GM21619 (cell line): ENCODE results near the gene EFHD1.
"Not testable (repeated sequence)": the region's sequence is repeated elsewhere in the genome, so short reads cannot be mapped to it uniquely, and the experiment has no call there.

Source experiments
- ATAC-seq: cut with Tn5 transposase; IDR thresholded peaks from one replicate; pipeline ENCODE4 v1.9.1; 2021; ENCODE audit not compliant: unreplicated experiment

Gene EFHD1

DNA sequence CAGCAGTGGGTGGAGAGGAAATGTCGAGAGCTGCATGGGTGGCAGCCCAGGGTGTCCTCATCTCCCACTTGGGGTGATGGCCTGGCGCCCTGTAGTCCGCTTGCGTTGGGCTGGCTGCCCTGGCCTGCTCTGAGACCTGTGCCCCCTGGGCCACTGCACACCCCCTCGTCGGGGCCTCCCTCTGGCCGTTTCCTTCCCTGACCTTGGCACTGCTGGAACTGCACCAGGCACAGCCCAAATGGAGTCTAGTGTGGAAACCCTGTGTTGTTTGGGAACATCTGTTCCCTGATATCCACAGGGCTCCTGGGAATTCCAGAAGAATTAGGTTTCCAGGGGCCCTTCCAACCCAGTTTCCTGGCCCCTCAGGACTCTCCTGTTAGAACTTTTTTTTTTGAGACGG is 13.9 kb downstream of the EFHD1 start:
- ATAC-seq = no peak

DNA sequence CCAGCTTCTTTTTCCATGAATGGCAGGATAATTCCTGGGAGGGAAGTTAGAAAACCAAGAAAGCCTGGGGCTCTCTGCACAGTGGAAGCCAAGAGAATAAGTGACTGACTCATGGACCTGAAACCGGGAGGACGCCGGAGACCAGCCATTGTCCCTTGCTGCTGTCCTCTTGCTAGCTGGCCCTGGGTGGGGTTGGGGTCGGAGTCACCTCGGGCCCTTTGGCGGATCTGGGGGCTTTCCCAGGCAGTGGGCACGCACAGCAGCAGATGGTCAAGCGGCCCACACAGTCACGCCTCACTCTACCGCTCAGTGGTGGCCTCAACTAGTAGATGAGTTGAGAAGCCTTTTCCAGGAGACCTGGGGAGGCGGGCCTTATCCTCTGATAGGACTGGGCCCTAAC is 15.6 kb downstream of the EFHD1 start:
- no peak for ATAC-seq

DNA sequence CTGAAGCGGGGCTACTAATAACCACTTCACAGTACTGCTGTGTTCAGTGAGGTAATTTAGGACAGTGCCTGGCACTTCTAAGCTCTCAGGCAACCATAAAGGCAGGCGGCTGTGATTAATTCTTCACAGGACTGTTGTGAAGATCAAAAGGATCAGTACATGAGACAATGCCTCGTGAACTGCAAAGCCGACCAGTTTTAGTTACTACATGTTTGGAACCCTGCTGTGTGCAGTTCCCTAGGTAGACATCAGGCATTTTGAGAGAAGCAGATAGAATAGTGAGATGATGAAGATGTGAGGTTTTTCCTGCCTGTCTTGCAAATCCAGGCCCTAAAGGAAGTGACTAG is 19.1 kb downstream of the EFHD1 start:
- ATAC-seq = no peak

DNA sequence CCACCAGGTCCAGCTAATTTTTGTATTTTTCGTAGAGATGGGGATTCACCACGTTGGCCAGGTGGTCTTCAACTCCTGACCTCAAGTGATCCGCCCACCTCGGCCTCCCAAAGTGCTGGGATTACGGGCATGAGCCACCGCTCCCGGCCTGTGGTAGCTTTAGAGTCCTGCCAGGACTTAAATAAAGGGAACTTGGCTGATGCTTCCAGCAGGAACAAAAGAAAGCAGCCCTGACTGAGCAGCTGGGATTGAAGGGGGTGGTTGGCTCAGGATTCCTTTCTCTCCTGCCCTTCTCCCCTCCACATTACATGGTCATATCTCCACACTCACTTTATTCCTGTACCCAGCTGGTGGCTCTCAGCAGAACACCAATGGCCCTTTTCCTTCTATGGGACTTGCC is 20.0 kb downstream of the EFHD1 start:
- ATAC-seq = no peak

DNA sequence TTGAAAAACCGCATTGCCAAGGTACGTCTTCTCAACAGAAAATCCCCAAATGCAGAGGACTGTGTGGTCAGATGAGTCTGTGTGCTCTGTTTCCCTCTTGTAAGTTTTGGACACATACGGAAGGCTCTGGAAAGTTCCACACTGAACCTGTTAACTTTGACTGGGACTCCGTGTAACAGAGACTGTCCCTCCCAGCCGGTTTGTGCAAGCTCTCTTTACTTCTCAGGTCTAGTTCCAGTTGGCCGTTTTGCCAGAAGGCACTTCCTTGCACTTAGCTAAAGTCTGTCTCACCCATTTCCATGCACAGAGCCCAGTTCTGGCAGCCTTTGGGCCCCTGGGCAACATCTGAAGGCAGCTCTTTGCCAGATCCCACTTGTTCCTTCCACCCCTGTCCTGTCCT is 22.0 kb downstream of the EFHD1 start:
- no peak for ATAC-seq

DNA sequence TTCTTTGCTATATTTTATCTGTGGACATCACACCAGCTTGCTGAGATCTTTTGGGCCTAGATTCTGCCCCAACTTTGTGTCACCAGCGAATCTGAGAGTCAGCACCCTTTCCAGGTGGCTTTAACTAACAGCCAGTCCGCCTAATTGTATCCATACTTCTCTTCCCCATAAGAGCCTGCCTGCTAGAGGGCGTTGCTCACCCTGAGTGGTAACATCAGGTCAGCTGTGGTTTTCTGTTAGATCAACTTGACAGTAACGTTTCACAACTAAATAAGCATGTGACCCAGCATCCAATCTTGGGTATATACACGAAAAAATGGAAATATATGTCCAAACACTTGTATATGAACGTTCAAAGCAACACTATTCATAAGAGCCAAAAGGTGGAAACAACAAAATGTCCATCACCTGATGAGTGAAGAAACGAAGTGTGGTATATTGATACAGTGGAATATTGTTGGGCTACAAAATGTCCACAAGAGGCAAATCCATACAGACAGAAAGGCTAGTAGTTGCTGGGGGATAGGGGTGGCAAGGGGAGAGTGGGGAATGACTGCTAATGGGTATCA is 24.9 kb downstream of the EFHD1 start:
- ATAC-seq = no peak

DNA sequence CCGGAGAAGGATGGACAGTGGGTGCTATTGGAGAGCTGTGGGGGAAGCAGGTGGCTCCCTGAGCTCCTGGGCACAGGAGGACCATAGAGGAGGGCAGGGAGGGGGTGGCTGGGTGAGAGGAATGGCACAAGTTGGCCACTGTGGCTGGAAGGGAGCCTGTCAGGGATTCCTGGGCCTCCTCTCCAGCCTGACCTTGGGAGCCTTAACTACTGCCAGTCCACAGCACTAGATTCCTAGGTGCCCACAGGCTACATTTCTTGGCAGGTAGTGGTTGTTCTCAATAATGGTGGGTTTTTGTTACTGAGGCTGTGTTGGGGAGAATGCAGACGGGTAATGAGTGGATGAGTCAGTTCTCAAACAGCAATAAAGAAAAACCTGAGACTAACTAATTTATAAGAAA is 26.0 kb downstream of the EFHD1 start:
- ATAC-seq = no peak

DNA sequence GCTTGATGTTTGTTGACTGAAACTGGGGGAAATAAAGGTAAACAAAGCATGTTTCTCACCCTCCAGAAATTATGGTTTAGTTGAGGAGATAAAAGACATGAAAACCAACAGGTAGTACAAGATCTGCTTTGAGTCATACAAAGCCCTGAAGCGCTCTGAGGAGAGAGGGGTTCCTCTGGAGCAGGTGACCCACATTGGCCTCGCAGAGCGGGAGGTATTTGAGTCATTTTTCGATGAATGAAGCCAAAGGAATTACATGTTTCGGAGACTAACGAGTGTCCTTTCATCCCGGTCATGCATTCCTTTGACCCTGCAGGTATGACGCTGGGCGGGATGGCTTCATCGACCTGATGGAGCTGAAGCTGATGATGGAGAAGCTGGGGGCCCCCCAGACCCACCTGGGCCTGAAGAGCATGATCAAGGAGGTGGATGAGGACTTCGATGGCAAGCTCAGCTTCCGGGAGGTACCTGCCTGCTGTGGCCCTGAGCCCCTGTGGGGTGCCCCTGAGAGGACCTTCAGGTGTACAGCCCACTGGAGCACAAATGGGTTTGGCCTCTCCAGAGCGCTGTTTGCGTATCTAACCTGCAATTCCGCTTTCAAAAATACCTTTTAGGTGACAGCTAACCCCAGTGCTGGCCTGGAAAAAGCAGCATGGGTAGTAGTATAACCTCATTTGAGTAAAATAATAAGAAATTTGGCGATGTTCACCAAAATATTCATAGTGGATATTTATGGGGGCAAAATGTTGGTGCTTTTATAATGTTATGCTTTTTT is 29.3 kb downstream of the EFHD1 start:
- no peak for ATAC-seq

DNA sequence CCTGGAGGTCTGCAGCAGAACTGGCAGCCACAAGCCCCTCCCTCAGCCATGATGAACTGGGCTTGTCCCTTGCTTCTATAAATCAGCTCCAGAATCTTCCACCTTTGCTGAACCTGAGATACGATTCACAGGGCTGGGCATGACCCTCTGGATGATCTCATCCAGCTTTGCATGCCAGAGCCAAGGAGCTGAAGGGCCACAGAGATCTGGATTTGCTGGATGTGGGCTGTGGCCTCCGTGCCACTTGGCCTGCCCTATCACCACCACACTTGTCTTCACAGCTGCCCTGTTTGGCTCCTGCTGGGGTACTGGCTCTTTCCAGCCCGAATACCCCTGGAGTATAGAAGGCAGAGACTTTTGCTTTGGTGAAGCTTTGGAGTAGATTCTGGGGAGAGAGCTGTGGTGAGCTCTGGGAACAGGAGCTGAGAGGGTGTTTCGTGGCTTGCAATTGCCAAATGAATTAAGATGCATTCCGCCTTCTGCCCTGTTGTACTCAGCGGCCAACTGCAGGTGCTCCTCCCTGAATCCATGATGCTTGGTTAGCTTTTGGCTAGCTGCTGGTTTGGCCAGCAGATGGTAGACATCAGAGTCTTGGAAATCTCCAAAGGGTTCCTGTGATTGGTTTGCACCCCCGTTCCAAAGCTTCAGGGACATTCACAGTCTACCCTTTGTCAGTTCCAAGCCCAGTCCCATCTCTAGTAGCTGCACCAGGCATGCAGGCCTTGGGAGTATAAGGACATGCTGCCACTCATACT is 32.8 kb downstream of the EFHD1 start:
- ATAC-seq = no peak

DNA sequence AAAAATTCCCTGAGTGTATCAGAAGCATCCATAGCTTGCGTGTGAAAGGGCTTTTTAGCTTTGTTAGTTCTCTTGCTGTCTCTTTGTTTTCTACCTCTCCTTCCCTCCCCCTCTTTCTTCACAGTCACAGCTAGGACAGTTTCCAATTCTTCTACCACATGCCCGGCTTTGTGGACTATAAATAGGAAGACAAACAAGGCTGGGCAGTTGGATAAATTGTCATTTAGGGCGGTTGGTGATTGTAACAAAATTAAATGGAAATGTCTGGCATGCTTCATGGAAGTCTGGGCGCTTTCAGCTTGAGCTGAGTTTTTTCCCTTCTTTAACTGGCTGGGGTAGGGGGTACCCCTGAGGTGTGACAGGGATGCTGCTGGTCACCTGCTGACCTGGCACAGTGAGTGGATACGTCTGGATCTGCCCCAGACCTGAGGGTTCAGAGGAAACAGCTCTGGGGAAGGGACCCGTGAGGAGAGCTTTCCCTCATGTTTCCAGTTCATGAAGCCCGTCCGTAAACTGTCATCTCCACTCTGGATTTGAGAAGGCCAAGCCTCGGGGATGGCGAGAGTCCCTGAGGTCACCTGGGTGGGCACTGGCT is 34.7 kb downstream of the EFHD1 start:
- no peak for ATAC-seq

DNA sequence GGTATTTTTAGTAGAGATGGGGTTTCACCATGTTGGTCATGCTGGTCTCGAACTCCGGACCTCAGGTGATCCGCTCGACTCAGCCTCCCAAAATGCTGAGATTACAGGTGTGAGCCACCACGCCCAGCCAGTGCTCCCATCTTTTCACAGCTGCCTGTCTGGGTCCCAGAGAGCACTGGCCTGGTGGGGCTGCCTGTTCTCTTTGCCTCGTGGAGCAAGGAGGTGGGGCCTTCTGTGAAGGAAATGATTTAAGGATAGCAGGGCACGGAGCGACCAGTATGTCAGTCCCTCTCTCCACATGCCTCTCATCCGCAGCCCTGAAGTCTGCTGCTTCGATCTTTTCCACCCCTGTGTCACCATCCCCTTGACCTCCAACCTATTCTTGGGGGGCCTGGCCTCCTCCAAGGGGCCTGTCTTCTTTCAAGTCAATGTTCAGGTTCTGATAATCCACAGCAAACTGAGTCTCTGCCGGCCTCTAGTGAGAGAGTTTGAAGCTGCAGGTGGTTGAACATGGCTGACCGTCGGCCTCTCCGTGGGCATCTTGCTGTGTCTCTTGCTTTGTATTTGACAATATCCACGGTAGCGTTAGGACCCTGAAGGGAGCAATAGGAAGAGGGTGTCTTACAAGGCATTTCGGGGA is 35.5 kb downstream of the EFHD1 start:
- ATAC-seq = no peak

DNA sequence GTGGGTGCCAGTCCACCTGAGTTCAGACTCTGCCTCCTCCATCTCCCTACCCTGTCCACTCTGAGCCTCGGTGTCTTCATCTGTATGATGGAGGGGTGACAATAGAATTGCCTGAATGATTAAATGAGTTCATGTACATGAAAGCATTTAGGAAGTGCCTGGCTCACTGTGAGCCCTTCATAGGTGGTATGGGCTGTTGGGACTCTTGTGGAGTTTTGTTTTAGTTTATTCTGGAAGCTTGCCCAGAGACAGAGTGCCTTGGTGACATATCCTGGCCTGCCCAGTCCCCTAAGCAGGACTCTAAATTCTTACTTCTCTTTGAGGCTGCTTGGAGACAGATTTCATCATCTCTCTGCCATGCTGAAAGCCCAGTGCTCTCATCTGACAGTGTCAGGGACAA is 39.2 kb downstream of the EFHD1 start:
- ATAC-seq = no peak

DNA sequence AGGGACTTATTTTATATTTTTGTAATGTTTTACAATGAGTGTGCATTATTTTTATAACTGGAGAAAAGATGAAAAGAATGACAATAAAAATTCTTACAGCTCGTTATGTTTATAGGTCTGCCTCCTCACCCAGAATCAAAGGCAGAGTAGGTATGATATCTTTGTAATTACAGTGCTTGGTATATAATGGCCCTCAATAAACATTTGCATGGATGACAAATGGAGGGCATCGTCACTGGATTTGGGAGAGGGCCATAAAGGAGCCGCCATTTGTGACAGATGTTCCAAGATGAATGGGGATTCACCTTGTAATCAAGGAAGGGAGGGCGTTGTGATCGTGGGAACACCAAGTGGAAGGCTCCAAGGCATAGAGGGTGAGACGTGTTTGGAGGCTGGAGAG is 41.1 kb downstream of the EFHD1 start:
- ATAC-seq = no peak

DNA sequence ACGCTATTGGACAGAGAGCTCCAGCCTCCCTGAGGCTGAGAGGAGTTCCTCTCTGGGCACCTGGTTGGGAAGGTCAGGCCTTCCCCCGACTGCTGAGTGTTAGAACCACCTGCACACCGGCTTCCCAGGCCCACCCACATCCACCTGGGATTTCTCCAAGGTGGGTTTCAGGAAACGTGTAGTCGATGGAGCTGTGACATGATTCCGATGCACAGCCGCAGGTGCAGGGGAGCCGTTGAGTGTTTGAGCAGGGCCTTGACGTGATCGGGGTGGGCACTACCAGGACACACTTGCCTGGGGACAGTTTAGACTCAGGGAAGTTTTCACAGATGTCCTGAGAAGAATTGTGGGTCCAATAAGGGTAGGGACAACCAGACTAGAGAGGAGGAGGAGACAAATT is 42.0 kb downstream of the EFHD1 start:
- ATAC-seq = no peak

DNA sequence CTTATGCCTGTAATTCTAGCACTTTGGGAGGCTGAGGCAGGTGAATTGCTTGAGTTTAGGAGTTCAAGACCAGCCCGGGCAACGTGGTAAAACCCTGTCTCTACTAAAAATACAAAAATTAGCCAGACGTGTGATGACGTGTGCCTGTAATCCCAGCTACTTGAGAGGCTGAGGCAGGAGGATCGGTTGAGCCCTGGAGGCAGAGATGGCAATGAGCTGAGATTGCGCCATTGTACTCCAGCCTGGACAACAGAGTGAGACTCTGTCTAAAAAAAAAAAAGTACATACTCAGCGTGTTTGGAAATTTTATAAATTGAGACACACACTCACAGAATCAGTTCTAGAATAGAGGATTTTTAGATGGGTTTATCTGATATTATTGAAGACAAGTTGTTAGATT is 46.6 kb downstream of the EFHD1 start:
- ATAC-seq = no peak

DNA sequence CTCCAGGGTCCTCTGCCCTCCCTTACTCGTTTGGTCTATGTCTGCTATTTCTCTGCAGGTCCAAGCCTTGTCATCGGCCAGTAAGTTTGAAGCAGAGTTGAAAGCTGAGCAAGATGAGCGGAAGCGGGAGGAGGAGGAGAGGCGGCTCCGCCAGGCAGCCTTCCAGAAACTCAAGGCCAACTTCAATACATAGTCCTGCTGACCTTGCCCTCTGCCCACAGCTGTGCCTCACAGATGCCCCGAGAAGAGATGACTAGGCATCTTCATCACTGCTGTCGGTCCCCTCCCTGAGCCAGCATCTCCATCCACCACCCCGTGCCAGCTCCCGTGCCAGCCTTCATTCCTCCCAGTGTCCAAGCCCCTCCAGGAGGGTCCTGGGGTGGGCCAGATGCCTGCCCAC is 48.1 kb downstream of the EFHD1 start:
- ATAC-seq = no peak

DNA sequence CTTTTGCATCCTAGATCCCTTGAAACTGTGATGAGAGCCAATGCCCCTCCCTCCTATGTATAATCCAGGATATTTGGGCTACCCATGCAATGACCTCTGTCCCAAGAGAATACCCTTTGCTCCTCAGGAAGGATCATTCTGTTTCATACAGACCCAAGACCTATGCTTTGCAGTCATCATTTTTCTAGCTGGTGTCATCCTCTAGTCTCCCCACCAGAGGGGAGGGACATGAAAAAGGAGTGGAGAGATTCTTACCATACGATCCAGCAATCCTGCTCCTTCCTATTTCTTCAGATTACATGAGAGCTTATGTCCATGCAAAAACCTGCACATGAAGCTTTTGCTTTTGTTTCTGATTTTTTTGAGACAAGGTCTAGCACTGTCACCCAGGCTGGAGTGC is 50.0 kb downstream of the EFHD1 start:
- ATAC-seq = no peak

DNA sequence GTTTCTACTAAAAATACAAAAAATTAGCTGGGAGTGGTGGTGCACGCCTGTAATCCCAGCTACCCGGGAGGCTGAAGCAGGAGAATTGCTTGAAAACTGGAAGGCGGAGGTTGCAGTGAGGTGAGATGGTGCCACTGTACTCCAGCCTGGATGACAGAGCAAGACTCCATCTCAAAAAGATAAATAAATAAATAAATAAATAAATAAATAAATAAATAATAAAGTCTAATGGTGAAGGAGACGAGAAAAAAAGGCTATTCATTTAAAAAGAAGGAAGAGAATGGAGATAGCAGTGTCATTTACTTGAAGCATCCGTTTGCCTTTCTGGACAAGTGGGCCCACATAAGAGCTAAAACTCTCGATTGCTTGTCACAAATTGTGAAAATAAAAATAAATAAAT is 52.0 kb downstream of the EFHD1 start:
- ATAC-seq = not testable (repeated sequence)

DNA sequence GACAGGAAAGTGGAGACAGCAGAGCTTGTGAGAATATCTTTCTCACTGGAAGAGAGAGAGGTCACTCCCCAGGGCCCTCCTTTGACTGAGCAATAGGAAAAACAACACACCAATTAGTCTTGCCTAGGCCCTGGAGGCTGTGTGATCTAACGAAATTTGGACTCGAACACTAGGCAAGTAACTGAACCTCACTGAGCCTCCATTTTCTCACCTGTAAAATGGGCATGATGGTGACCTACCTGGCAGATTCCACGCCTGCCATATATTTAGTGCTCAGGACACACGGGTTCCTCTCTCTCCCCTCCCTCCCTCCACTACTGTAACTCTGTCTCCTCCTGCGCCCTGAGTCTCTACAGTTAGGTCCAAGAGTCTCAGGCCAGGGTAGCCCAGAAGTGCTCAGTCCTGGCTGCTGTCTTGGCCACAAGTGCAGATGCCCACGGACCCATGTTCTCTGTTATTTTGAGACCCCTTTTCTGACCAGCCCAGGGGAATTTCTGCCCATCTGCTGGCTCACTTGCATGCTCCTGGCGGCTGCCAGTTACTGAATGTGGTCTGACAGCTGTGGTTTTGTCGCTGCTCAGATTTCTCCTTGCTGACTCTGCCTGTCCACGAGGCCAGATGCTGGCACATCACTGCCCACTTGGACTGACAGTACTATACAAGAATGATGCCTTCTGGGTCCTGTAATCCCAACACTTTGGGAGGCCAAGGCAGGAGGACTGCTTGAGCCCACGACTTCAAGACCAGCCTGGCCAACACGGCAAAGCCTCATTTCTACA is 54.2 kb downstream of the EFHD1 start:
- ATAC-seq = no peak

DNA sequence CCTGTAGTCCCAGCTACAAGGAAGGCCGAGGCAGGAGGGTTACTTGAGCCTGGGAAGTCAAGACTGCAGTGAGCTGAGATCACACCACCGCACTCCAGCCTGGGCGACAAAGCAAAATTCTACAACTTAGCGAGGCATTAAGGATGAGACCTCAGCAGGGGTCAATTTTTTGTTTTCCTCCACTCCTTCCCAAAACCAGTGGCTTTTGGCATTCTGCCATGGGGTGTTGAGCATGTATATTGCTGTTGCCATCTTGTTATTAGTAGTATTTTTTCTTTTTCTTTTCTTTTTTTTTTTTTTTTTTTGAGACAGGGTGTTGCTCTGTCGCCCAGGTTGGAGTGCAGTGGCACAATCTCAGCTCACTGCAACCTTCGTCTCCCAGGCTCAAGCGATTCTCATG is 54.8 kb downstream of the EFHD1 start:
- ATAC-seq = no peak
